GM18511 (cell line): Measurements from ENCODE around the gene FAM219A.

Source experiments
- ATAC-seq: cut with Tn5 transposase; IDR thresholded peaks from one replicate; pipeline ENCODE4 v1.9.1; 2021; ENCODE audit warnings: mild to moderate bottlenecking, moderate library complexity; ENCODE audit not compliant: unreplicated experiment

FAM219A gene, protein sequence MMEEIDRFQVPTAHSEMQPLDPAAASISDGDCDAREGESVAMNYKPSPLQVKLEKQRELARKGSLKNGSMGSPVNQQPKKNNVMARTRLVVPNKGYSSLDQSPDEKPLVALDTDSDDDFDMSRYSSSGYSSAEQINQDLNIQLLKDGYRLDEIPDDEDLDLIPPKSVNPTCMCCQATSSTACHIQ

DNA sequence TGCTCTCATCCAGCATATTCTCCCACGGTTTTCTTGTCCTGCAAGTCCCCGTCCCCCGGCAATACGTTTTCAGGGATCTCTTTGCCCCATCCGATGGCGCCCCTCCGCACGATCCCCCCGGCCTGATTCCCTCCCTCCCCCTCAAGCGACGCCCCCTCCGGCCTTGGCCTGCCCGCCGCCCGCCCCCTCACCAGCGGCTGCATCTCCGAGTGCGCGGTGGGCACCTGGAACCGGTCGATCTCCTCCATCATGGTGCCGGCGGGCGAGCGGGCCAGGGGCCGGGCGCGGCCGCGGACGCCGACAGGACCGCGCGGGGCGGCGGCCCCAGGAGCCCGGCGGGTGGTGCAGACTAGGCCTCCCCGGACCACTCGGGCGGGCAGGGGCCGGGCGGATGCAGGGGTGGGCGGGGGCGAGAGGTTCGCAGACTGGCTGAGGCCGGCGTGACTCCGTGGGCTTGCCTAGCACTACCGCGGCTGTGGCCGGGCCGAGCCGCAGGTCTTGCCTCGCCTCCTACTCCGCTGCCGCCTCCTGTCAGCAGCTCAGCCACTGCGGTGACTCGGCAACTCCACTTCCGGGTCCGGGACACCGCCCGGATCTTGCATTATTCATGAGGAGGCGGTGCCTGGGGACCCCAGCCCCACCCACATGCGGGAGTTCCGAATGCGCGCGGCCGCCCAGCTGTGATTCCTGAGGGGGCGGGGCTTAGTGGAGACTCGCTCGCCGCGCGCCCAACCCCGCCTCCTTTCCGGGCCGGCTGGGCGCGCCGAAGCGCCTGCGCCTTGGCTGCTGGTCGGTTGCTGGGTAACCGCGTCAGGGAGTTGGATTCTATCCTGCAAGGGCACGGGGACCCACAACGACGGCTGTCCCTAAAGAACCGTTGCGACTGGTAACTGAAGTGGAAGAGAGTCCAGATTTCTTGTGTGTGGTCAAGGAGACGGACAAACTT, at the start of gene FAM219A, which contains the start of gene DNAI1:
FAM219A (minus strand) TSS at position 558 of the 946 bp plus-strand sequence; CDS start at position 251, 307 bp downstream.
DNAI1 (plus strand) TSS at position 793 of the 946 bp plus-strand sequence. CDS start 201 bp downstream, outside the sequence.
- peak; percentile 99 for ATAC-seq

DNA sequence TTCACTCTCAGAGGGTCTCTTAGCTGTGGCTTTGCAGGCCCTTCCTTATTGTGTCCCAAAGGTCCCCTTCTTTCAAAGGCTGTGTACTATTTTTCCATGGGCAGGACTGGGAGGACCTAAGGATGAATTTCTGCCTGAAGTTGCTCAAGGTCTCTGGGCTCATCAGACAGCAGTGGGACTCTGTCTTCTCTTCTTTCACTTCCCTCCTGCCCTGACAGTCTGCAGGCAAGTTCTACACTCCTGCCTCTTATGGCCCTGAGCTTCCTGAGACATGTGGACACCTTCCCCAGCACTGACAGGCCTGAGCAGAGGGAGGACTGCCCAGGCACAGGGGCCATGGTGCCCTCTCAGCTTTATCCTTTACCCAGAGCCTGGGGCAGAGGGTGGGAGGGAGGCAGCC, 49.6 kb upstream of the FAM219A start:
- ATAC-seq, result no peak

DNA sequence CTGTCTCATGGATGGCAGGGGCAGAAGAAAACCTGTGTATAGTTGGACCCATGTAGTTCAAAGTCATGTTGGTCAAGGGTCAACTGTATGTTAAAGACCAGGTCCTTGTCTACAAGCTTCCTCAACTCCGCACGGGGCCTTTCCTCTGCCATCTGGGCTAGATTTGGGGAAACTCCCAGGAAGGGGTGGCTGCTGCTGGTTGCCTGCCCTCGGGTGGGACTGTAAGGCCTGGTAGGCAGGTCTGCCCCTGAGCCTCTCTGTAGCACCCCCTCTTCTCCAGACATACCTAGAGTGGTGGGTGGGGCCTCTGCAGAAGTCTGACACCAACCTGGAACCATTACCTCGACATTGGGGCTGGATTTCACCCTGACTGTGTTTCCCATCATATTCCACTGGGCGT, 49.2 kb upstream of the FAM219A start:
- ATAC-seq, result no peak

GRCh38 chr9:34506623-34507022, 48.3 kb upstream of the FAM219A start:
- no peak for ATAC-seq

- no peak for ATAC-seq
Measured at GRCh38 chr9:34505370-34506120, 47.2 kb upstream of the FAM219A start.

DNA sequence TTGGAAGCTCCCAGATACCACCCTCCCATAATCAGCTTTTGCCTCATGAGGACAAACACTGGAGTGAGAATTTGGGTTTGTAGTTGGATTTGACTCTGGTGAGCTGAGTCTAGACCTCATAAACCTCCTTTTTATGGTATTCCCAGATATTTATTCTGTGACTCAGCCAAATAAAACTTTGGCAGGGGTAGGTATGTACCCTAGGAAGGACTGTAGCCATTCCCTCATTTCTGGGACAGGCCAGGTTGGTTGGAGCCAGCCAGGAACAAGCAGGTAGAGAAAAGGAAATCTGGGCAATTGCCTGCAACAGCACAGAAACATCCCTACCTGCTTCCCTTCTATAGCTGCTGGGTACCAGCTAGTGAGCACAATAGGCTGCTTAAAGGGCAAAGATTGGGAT, 45.0 kb upstream of the FAM219A start:
- ATAC-seq, result no peak

GRCh38 chr9:34502891-34503290, 44.5 kb upstream of the FAM219A start:
- no peak for ATAC-seq

GRCh38 chr9:34502471-34502870, 44.1 kb upstream of the FAM219A start:
- ATAC-seq, result no peak

DNA sequence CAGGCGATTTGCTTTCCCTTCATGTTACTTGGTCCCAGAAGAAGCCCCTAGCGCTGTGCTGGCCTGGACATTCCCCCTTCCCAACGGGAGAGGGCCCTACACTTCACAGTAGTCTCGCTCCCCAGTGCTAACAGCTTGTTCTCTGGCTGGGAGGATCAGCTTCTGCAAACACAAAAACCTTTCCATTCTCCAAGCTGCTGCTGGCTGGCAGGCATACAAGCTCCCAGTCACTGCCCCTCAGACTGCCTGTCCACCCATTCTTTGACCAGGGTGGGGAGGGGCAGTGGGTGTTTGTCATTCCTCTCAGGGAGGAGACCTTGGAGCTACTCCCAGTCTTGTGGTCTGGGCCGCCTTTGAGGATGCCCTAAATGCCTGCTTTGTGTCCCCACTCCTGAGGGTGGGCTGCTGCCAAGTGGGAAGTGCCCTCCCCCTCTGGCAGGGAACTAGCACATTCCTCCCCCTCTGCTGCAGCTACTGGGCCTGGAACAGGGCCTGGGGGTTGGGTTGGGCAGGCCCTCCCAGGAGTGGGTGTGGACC, 43.6 kb upstream of the FAM219A start:
- no peak for ATAC-seq

DNA sequence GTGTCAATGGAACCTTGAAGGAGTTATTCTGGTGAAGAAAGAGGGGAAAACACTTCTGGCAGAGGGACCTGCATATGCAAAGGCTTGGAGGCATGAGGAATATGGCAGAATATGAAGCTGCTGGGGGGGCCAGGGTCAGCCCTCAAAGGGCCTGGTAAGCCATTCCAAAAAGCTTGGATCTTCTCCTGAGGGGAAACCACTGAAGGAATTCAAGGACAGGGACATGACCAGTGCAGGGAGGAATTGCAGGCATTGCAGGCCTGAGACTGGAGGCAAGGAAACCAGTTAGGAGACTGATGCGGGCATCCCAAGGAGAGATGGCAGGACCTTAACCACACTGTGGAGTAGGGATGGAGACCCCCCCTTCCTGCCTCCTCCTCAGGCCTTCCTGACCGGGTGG, 43.0 kb upstream of the FAM219A start:
- ATAC-seq, result no peak

- no peak for ATAC-seq
Measured at GRCh38 chr9:34500623-34501267, 42.4 kb upstream of the FAM219A start.

GRCh38 chr9:34499076-34499475, 40.7 kb upstream of the FAM219A start:
- ATAC-seq, result no peak

GRCh38 chr9:34498553-34498952, 40.2 kb upstream of the FAM219A start:
- ATAC-seq, result no peak

GRCh38 chr9:34496149-34496712, 37.9 kb upstream of the FAM219A start:
- ATAC-seq, result no peak

- no peak for ATAC-seq
Measured at GRCh38 chr9:34493972-34494535, 35.7 kb upstream of the FAM219A start.

DNA sequence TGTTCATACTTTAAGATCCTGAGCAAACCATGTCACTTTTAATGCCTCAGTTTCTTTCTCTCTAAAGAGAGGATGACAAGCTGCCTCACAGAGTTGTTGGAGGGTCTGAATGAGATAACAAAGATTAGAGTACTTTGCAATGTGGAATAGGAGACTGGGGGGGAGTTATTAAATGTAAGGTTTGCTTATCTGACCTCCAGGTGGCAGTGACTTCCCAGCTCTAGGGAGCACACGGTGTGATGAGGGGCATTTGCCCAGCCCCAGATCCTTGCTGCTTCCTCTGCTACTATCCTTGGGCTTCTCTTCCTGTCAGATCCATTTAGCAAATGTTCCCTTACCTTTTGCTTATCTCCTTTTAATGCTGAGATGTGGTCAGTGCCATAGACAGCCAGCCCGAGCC, 33.7 kb upstream of the FAM219A start:
- no peak for ATAC-seq

DNA sequence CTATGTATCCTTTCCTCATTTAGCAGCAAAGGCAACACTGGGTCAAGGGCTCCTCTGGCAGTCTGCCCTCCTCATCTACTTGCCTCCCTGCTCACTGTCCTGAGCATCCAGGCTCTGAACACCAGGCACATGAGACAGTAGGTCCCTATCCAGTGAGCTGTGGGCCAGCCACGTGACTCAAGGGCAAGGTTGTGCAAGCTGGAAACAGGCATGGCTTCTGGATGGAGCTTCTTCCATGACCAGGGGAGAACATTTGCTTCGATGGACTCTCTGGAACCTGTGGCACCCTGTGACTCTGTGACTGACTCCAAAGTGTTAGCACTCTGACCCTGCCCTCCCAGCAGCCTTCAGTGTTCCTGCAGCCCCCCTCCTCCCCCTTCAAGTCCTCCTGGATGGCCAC, 33.2 kb upstream of the FAM219A start:
- ATAC-seq, result no peak

GRCh38 chr9:34490760-34491159, 32.4 kb upstream of the FAM219A start:
- no peak for ATAC-seq

- ATAC-seq, result no peak
Measured at GRCh38 chr9:34490360-34490759, 32.0 kb upstream of the FAM219A start.

DNA sequence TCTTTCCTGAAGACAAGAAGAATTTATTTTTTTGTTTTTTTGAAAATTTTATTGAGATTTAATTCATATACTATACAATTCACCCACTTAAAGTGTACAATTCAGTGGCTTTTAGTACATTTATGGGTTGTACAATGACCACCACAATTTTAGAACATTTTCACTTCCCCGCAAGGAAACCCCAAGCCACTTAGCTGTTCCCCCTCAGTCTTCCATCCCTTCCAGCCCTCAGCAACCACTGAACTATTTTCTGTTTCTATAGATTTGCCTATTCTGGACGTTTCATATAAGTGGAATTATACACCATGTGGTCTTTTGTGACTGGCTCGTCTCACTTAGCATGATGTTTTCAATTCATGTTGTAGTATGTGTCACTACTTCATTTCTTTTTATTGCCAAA, 28.2 kb upstream of the FAM219A start:
- no peak for ATAC-seq
